ENCODE measurements around the gene ARL8B.

DNA sequence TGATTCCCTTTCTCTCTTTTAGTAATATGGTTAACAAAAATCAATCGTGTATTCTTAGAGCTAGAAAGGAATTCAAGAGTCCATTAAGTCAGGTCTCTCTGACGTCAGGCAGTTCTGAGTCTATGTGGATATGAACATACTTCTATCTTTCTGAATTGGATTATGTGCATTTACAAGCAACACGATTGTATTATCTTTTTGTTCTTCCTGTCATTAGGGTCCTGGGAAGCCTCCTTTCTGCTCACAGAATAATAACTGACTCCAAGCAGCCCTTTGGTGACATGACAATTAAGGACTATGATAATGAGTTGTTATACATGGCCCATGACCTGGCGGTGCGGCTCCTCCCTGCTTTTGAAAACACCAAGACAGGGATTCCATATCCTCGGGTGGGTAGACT lies 79.4 kb downstream of the ARL8B start:
- TF ChIP-seq EP300 (IDR thresholded peaks at IDR 0.05) (no peak), POLR2A (IDR thresholded peaks at IDR 0.05) (no peak)
- TF ChIP-seq, protein P1, sequence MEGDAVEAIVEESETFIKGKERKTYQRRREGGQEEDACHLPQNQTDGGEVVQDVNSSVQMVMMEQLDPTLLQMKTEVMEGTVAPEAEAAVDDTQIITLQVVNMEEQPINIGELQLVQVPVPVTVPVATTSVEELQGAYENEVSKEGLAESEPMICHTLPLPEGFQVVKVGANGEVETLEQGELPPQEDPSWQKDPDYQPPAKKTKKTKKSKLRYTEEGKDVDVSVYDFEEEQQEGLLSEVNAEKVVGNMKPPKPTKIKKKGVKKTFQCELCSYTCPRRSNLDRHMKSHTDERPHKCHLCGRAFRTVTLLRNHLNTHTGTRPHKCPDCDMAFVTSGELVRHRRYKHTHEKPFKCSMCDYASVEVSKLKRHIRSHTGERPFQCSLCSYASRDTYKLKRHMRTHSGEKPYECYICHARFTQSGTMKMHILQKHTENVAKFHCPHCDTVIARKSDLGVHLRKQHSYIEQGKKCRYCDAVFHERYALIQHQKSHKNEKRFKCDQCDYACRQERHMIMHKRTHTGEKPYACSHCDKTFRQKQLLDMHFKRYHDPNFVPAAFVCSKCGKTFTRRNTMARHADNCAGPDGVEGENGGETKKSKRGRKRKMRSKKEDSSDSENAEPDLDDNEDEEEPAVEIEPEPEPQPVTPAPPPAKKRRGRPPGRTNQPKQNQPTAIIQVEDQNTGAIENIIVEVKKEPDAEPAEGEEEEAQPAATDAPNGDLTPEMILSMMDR (IDR thresholded peaks at IDR 0.05), result no peak

Data from ovary (tissue), 3 donors.